Panc1 (cell line): Measurements from ENCODE around the gene RNF214. TPM values are rescaled to one million over a fixed set of nuclear protein-coding genes. Genes with fewer than 3 reads are reported as not detected.

Experiments
- ATAC-seq: fragments of 200-7000 bp; cut with Tn5 transposase; 2 replicates; pipeline ENCODE4 v1.9.1; 2020; ENCODE audit warnings: mild to moderate bottlenecking, moderate library complexity
- BruUV-seq: library from RNA; stranded (reverse); fragments of 400-500 nt; replicated peaks from 2 replicates; lab custom pipeline; 2021; lab: Mats Ljungman, UMichigan
- CTCF ChIA-PET: fragments of 300-600 bp; sonication (Branson Sonifier 250); formaldehyde crosslinking; loops from one replicate; lab custom pipeline; 2022; ENCODE audit warnings: antibody characterized with exemption; lab: Charles Lee
- POLR2A ChIA-PET: fragments of 300-600 bp; sonication (Branson Sonifier 250); formaldehyde crosslinking; loops from one replicate; lab custom pipeline; 2022; ENCODE audit warnings: antibody characterized with exemption; lab: Charles Lee
- DNase-seq: peaks from one replicate; pipeline ENCODE4 v3.0.0-alpha.2; 2010; ENCODE audit warnings: low read depth, low spot score
- H3K27ac ChIP-seq: 2 replicates; pipeline ENCODE4 v1.5.1; 2011; ENCODE audit warnings: mild to moderate bottlenecking, low read length, inconsistent platforms
- H3K27me3 ChIP-seq: fragments of 200-500 bp; sonication (Bioruptor generic); 2 replicates; pipeline ENCODE4 v1.6.0; 2014; ENCODE audit warnings: low read length, inconsistent platforms; ENCODE audit not compliant: control insufficient read depth, insufficient read depth
- H3K36me3 ChIP-seq: fragments of 200-500 bp; sonication (Bioruptor generic); 2 replicates; pipeline ENCODE4 v1.5.1; 2014; ENCODE audit warnings: inconsistent platforms, mild to moderate bottlenecking, low read length, moderate library complexity; ENCODE audit not compliant: control insufficient read depth, insufficient read depth
- H3K4me1 ChIP-seq: 2 replicates; pipeline ENCODE4 v1.5.1; 2011; ENCODE audit warnings: inconsistent platforms, mild to moderate bottlenecking, low read length, moderate library complexity; ENCODE audit not compliant: control insufficient read depth, insufficient read depth
- H3K4me3 ChIP-seq, 2 experiments: 2 replicates each; pipeline ENCODE4 v1.5.1; 2011 to 2012; ENCODE audit warnings: low read depth in 2 of 2, low read length in 2 of 2, mild to moderate bottlenecking in 2 of 2, inconsistent platforms in 1 of 2, moderate library complexity in 1 of 2
- H3K9me3 ChIP-seq: fragments of 200-500 bp; sonication (Bioruptor generic); 2 replicates; pipeline ENCODE4 v1.5.1; 2014; ENCODE audit warnings: low read depth, mild to moderate bottlenecking, inconsistent platforms, low read length, moderate library complexity; ENCODE audit not compliant: control insufficient read depth, insufficient read depth
- POLR2AphosphoS5 ChIP-seq: IDR thresholded peaks from 2 replicates; pipeline ENCODE4 v1.6.1; 2012; ENCODE audit warnings: mild to moderate bottlenecking, low read depth, low read length, moderate library complexity
- REST ChIP-seq, 2 experiments: IDR thresholded peaks; 2 replicates each; pipeline ENCODE4 v1.6.1; 2011 to 2012; ENCODE audit warnings: low read depth in 2 of 2, control low read depth in 1 of 2, low read length in 1 of 2, mild to moderate bottlenecking in 1 of 2, moderate library complexity in 1 of 2; ENCODE audit not compliant: insufficient read depth in 1 of 2
- SIN3A ChIP-seq: IDR thresholded peaks from 2 replicates; pipeline ENCODE4 v1.6.1; 2012; ENCODE audit warnings: low read depth, mild to moderate bottlenecking, low read length, moderate library complexity, borderline replicate concordance; ENCODE audit not compliant: insufficient read depth
- TCF7L2 ChIP-seq: IDR thresholded peaks from 2 replicates; pipeline ENCODE4 v1.6.1; 2011; ENCODE audit warnings: mild to moderate bottlenecking, low read depth, low read length, inconsistent platforms
- in situ Hi-C: cut with HindIII; loops from 2 replicates; pipeline ENCODE4 v1.10.0; 2016; ENCODE audit warnings: low sequenced_read_pairs, low pct_unique_long_range_greater_than_20kb
- intact Hi-C: fragments of 100-400 bp; cut with micrococcal nuclease; formaldehyde crosslinking; loops from one replicate; pipeline ENCODE4 v1.10.0; 2022; ENCODE audit not compliant: unreplicated experiment
- total RNA-seq: library from RNA; stranded (reverse); gene quantifications from one replicate; pipeline ENCODE4 v1.2.1, GENCODE V29; 2021; ENCODE audit not compliant: unreplicated experiment
- TF ChIP-seq, protein P1 (sequence below): fragments of 450-650 bp; IDR thresholded peaks from 2 replicates; pipeline ENCODE4 v1.5.1; 2017; ENCODE audit warnings: mild to moderate bottlenecking

RNF214 gene
- total RNA-seq, 1 experiment from 2014 or later, result 39.7 TPM

- TF ChIP-seq REST (IDR thresholded peaks at IDR 0.05; ENCODE audit: insufficient read depth in 1 of 2, low read depth in 2 of 2, low read length in 1 of 2), result no peak
- TF ChIP-seq SIN3A, result no peak
- TF ChIP-seq, protein P1, sequence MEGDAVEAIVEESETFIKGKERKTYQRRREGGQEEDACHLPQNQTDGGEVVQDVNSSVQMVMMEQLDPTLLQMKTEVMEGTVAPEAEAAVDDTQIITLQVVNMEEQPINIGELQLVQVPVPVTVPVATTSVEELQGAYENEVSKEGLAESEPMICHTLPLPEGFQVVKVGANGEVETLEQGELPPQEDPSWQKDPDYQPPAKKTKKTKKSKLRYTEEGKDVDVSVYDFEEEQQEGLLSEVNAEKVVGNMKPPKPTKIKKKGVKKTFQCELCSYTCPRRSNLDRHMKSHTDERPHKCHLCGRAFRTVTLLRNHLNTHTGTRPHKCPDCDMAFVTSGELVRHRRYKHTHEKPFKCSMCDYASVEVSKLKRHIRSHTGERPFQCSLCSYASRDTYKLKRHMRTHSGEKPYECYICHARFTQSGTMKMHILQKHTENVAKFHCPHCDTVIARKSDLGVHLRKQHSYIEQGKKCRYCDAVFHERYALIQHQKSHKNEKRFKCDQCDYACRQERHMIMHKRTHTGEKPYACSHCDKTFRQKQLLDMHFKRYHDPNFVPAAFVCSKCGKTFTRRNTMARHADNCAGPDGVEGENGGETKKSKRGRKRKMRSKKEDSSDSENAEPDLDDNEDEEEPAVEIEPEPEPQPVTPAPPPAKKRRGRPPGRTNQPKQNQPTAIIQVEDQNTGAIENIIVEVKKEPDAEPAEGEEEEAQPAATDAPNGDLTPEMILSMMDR, result no peak
- TF ChIP-seq TCF7L2, result no peak
- no peak for TF ChIP-seq POLR2AphosphoS5
- Histone ChIP-seq H3K36me3 (no peaks in the 10 kb centered on the region; the same call in none of the 2 replicates), H3K4me1 (peaks cover 25% of the 10 kb centered on the region), H3K4me3 (no peak overlapping the region), H3K9me3 (no peaks in the 10 kb centered on the region), H3K27me3 (no peaks in the 10 kb centered on the region), H3K27ac (no peak overlapping the region)
- POLR2A ChIA-PET, result no interaction called here
- in situ Hi-C loops, result no loop called here
- ATAC-seq (no peak), DNase-seq (no peak)
- intact Hi-C loops, result loop anchor here (10.0 kb wide), 2 partner anchors 55 to 345 kb away; partner anchors contain the start of gene SIDT2
- no TSS peak for BruUV-seq
- CTCF ChIA-PET, result no interaction called here
These were observed 3.1 kb upstream of the RNF214 start for GRCh38 chr11:117229411-117229810.

GRCh38 chr11:117229931-117230285, 2.6 kb upstream of the RNF214 start:
- TF ChIP-seq REST (IDR thresholded peaks at IDR 0.05; ENCODE audit: insufficient read depth in 1 of 2, low read depth in 2 of 2, low read length in 1 of 2) (no peak), TCF7L2 (no peak), POLR2AphosphoS5 (no peak), SIN3A (no peak)
- TF ChIP-seq, protein P1, result no peak
- intact Hi-C loops (loop anchor here (10.0 kb wide), 2 partner anchors 55 to 345 kb away; partner anchors contain the start of gene SIDT2), in situ Hi-C loops (no loop called here)
- DNase-seq (no peak), ATAC-seq (no peak)
- ChIA-PET CTCF (no interaction called here), POLR2A (no interaction called here)
- H3K36me3 ChIP-seq, result peaks cover 3% of the 10 kb centered on the region
- no peak overlapping the region for H3K4me3 ChIP-seq
- no peak overlapping the region for H3K27ac ChIP-seq
- H3K9me3 ChIP-seq, result no peaks in the 10 kb centered on the region
- no peaks in the 10 kb centered on the region for H3K27me3 ChIP-seq
- peaks cover 25% of the 10 kb centered on the region for H3K4me1 ChIP-seq
- BruUV-seq, result TSS peak; percentile 54
